GM20000 (cell line): ENCODE measurements around the gene RELCH.

Source experiments
- DNase-seq: peaks from one replicate; pipeline ENCODE4 v3.0.0; 2012; ENCODE audit warnings: low spot score
- CTCF ChIP-seq: IDR thresholded peaks from 2 replicates; pipeline ENCODE4 v1.5.1; 2012; ENCODE audit warnings: mild to moderate bottlenecking, control low read depth; ENCODE audit errors: extremely low read depth, missing control alignments

RELCH gene

GRCh38 chr18:62249478-62250097, 62.5 kb downstream of the RELCH start:
- peak; percentile 62 for TF ChIP-seq CTCF
- DNase-seq, result peak; percentile 45

GRCh38 chr18:62250475-62250874, 63.4 kb downstream of the RELCH start:
- TF ChIP-seq CTCF, result no peak
- DNase-seq, result no peak

- TF ChIP-seq CTCF, result no peak
- no peak for DNase-seq
Observed at GRCh38 chr18:62258093-62258492, 71.0 kb downstream of the RELCH start.

- DNase-seq, result no peak
- TF ChIP-seq CTCF, result no peak
Observed at GRCh38 chr18:62258616-62259015, 71.6 kb downstream of the RELCH start.

GRCh38 chr18:62262061-62262460, 75.0 kb downstream of the RELCH start:
- TF ChIP-seq CTCF, result no peak
- DNase-seq, result no peak

GRCh38 chr18:62264984-62265383, 77.9 kb downstream of the RELCH start:
- no peak for TF ChIP-seq CTCF
- no peak for DNase-seq

GRCh38 chr18:62277045-62277444, 90.0 kb downstream of the RELCH start:
- no peak for DNase-seq
- TF ChIP-seq CTCF, result no peak
